GM19240 (cell line): Measurements from ENCODE around the gene C11orf91.

Experiments used
- DNase-seq: peaks from one replicate; pipeline ENCODE4 v3.0.0; 2011; ENCODE audit warnings: low spot score; ENCODE audit not compliant: insufficient read length

The C11orf91 gene

DNA sequence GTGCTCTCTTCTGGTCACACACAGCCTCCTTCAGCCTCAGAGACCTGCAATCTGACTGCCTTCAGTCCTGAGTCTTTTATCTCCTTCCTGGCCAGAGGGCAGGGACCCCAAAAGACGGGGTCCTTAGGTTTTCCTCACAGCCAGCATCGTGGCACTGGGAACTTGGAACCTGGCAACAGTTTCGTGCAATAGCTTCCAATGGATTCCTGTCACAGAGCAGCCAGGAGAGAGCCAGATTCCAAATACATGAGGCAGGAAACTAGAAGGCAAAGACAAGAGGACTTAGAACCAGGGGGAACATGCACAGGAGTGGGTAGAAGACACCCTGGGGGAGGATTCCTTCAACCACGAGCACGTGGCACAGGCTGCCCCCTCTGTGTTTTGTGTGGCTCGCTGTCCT lies 48.6 kb downstream of the C11orf91 start:
- no peak for DNase-seq

DNA sequence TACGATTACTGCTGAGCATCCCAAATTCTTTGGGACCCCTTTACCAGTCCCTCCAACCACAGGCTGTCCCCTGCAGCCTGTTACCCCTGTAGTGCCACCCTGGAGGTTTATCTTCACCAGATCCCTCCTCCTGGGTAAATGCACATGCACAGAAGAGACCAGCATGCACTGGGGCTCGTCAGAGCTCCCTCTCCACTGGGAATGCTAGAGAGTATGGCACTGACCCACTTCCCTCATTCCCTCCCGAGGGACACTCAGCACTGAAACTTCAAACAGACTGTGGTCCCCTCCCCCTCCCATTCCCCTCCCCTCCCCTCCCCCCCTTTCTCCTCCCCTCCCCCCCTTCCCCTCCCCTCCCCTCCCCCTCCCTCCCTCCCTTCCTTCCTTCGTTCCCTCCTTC lies 49.1 kb downstream of the C11orf91 start:
- DNase-seq, result no peak

DNA sequence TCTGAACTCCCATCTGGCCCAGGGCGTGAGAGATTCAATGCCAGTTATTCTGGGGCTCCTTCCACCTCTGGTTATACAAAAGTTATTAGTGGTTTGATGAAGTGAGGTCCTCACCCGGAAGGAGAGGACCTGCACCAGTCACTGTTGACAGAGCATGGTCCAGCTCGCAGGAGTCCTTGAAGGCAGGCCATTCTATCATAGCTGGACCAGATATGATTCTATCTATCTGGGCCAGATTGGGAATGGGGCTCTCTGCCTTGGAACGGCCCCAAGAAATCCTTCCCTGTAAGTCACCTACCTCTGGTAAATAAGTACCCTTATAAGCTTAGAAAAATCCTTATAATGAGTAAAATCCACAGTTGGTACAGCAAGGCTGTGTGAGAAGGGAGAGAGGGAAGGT lies 50.7 kb downstream of the C11orf91 start:
- no peak for DNase-seq
